ENCODE measurements around the gene ST6GALNAC3.

ST6GALNAC3 gene

GRCh38 chr1:76444773-76445172 is 370.2 kb downstream of the ST6GALNAC3 start:
- no peak for DNase-seq (ENCODE audit: low spot score)

- no peak for DNase-seq (ENCODE audit: low spot score)
Observed at GRCh38 chr1:76450229-76450628, 375.7 kb downstream of the ST6GALNAC3 start.

- no peak for DNase-seq (ENCODE audit: low spot score)
Observed at GRCh38 chr1:76463278-76463677, 388.7 kb downstream of the ST6GALNAC3 start.

- DNase-seq (ENCODE audit: low spot score), result no peak
Observed at GRCh38 chr1:76463849-76464248, 389.3 kb downstream of the ST6GALNAC3 start.

GRCh38 chr1:76465030-76465429 is 390.5 kb downstream of the ST6GALNAC3 start:
- DNase-seq (ENCODE audit: low spot score), result peak; percentile 3

- DNase-seq (ENCODE audit: low spot score), result no peak
Observed at GRCh38 chr1:76470166-76470565, 395.6 kb downstream of the ST6GALNAC3 start.

GRCh38 chr1:76471536-76471935 is 397.0 kb downstream of the ST6GALNAC3 start:
- no peak for DNase-seq (ENCODE audit: low spot score)

GRCh38 chr1:76473591-76473990 is 399.0 kb downstream of the ST6GALNAC3 start:
- no peak for DNase-seq (ENCODE audit: low spot score)

- no peak for DNase-seq (ENCODE audit: low spot score)
Observed at GRCh38 chr1:76474922-76475321, 400.4 kb downstream of the ST6GALNAC3 start.

- DNase-seq (ENCODE audit: low spot score), result no peak
Observed at GRCh38 chr1:76477156-76477555, 402.6 kb downstream of the ST6GALNAC3 start.

GRCh38 chr1:76480827-76481226 is 406.3 kb downstream of the ST6GALNAC3 start:
- no peak for DNase-seq (ENCODE audit: low spot score)

- no peak for DNase-seq (ENCODE audit: low spot score)
Observed at GRCh38 chr1:76481672-76482071, 407.1 kb downstream of the ST6GALNAC3 start.

GRCh38 chr1:76482272-76482671 is 407.7 kb downstream of the ST6GALNAC3 start:
- no peak for DNase-seq (ENCODE audit: low spot score)

- no peak for DNase-seq (ENCODE audit: low spot score)
Observed at GRCh38 chr1:76491737-76492136, 417.2 kb downstream of the ST6GALNAC3 start.

GRCh38 chr1:76492752-76493430 is 418.3 kb downstream of the ST6GALNAC3 start:
- DNase-seq (ENCODE audit: low spot score), result no peak

GRCh38 chr1:76494807-76495206 is 420.3 kb downstream of the ST6GALNAC3 start:
- no peak for DNase-seq (ENCODE audit: low spot score)

- DNase-seq (ENCODE audit: low spot score), result no peak
Observed at GRCh38 chr1:76496871-76497270, 422.3 kb downstream of the ST6GALNAC3 start.

- no peak for DNase-seq (ENCODE audit: low spot score)
Observed at GRCh38 chr1:76500116-76500515, 425.6 kb downstream of the ST6GALNAC3 start.

GRCh38 chr1:76501136-76501535 is 426.6 kb downstream of the ST6GALNAC3 start:
- no peak for DNase-seq (ENCODE audit: low spot score)

- no peak for DNase-seq (ENCODE audit: low spot score)
Observed at GRCh38 chr1:76501586-76502219, 427.2 kb downstream of the ST6GALNAC3 start.

GRCh38 chr1:76503100-76503499 is 428.6 kb downstream of the ST6GALNAC3 start:
- no peak for DNase-seq (ENCODE audit: low spot score)

- no peak for DNase-seq (ENCODE audit: low spot score)
Observed at GRCh38 chr1:76503736-76504135, 429.2 kb downstream of the ST6GALNAC3 start.

- no peak for DNase-seq (ENCODE audit: low spot score)
Observed at GRCh38 chr1:76507376-76507775, 432.8 kb downstream of the ST6GALNAC3 start.

GRCh38 chr1:76508871-76509270 is 434.3 kb downstream of the ST6GALNAC3 start:
- DNase-seq (ENCODE audit: low spot score), result no peak
